HG02623 (cell line): ENCODE measurements around the gene DHRS7B.
"Not testable (repeated sequence)": the region's sequence is repeated elsewhere in the genome, so short reads cannot be mapped to it uniquely, and the experiment has no call there.

ENCODE experiments used
- ATAC-seq: cut with Tn5 transposase; IDR thresholded peaks from one replicate; pipeline ENCODE4 v1.9.1; 2021; ENCODE audit warnings: moderate library complexity; ENCODE audit not compliant: unreplicated experiment

Gene DHRS7B

GRCh38 chr17:21204935-21205334 is 78.2 kb downstream of the DHRS7B start:
- ATAC-seq, result no peak

DNA sequence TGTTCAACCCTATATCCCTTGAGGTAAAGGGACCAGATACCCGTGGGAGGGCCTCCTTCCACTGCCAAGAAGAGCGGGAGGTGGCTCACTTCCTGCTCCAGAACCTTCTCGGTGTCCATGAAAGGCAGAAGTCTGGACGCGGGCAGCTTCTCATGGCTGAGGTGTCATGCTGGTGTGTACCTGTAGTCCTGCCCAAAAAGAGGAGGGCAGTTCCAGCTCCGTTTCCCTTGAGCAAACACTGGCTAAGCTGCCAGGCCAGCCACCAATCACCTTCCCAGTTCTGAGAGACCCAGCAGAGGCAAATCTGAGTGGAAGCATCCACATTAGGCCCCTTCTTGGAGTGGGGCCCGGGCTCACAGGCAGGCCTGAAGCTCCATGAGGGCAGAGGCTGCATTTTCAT is 81.6 kb downstream of the DHRS7B start:
- no peak for ATAC-seq

DNA sequence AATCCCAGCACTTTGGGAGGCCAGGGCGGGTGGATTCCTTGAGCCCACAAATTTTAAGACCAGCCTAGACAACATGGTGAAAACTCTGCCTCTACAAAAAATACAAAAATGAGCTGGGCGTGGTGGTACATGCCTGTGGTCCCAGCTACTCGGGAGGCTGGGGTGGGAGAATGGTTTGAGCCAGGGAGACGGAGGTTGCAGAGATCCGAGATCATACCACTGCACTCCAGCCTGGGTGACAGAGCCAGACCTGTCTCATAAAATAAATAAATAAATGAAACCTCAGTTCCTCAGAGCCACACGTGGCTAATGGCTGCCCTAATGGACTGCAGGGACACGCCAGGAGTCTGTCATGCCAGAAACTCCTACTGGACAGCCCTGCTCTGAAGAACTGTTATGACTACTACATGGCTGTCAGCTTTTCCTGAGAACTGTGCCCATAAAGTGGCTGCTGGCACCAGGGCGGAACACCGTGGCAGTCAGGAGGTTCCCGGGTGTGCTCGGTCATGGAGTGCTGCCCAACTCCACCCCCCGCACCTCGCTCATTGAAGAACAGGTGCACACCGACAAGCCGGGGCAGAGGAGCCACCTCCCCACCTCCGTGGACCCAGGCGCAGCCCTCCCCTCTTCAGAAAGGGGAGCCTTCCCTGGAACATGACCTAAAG is 82.9 kb downstream of the DHRS7B start:
- ATAC-seq, result no peak

DNA sequence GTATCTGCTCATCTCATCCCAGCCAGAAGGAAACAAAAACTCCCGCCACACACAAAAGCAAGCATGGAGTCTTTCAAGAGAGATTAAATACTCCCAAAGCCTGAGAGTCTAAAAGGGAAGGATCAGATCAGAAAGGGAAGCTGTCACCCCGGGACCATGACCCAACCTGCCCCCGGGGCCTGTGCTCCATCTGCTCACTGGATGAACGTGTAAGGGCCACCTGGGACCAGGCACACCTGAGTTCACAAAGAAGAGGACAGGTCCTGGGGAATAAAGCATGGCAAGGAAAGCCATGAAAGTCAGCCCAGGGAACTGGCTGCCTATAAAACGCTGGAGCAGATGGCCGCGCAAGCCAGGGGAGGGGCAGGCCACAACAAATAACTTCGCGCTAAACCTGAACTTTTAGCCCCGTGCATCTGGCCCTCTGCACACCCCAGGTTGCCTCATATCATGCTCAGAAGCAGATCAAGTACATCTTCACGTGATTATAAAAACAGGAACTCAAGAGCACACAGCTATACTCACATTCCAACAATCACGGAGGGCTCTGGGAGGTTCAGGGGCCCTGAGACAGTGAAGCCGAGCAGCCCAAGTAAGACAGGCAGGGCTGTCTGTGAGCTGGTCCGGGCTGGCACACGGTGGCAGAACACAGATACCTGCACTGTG is 83.8 kb downstream of the DHRS7B start:
- no peak for ATAC-seq

DNA sequence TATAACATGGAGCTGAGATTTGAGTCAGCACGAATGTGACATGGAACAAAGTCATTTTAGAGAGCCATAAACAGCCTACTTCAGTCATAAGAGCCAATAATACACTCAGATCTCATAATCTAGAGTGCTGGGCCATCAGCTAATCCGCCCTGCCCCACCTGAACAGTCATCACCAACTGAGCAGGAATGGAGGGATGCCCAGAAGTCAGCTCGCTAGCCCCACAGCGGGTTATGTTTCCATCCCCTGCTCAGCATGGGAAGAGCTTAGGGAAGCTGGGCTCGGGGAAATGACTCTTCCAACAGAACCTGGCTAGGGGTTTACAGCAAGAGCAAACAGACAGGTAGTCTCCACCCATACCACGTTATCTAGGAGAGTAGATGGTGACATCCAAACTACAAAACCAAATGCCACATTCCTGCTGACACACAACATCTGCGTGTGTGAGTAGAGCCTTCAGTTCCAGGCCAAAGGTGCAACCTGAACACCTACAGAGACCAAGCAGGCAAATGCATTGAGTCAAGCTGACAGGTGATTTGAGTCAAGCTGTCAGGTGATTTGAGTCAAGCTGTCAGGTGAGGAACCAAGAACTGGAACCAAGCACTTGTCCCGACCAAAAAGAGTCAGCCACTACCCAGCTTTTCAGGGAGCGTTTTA is 85.2 kb downstream of the DHRS7B start:
- no peak for ATAC-seq

DNA sequence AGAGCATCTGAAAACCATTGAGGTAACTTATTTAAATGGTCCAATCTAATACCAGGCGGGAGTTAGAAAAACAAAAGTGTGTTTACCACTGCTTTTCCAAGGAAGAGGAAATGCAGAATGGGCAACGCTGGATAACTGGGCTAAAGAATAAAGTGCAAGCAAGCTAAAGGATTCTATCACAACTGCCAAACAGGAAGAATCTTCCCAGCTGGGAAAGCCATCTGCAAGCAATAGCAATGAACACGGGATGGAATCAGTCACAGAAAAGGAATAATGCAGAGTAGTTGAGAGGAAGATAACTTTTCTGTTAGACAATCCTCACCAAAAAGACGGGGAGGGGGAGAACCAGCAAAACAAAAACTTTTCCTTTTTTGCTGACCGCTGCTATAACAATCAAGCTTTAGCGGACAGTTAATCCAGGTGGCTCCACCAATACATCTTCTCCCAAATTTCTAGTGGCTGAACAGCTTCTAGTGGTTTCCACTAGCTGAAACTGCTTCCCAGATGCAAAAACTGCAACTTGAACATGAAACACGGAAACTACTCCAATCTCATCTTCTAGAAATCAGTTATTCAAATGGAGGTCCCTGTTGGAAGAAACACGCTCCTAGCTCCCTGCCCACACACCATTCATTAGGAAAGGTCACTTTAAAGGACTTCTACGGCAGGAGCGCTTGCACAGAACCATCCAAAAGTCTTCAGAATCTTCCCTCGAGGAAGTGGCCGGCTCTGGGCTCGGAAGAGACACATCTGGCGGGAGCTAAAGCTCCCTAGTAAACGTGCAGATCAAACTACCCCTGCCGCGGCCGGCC is 86.3 kb downstream of the DHRS7B start:
- ATAC-seq, result no peak

DNA sequence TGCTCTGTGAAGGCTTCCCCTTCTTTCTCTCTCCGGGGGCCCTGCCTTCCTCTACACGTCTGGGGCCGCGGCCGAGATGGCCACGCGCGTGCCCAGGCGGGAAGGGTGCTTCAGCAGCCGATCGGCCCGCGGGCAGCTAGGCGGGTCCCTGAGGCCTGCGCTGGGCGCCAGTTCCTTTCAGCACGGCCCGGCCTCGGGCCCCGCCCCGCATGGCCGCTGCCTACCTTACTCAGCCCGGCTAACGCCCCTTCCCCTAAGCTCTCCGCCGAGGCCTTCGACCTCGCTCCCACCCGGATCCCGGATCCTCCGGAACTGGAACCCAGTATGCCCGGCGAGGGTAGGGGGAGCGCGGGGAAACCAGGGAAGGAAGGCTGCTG is 86.9 kb downstream of the DHRS7B start:
- peak; percentile 22 for ATAC-seq

DNA sequence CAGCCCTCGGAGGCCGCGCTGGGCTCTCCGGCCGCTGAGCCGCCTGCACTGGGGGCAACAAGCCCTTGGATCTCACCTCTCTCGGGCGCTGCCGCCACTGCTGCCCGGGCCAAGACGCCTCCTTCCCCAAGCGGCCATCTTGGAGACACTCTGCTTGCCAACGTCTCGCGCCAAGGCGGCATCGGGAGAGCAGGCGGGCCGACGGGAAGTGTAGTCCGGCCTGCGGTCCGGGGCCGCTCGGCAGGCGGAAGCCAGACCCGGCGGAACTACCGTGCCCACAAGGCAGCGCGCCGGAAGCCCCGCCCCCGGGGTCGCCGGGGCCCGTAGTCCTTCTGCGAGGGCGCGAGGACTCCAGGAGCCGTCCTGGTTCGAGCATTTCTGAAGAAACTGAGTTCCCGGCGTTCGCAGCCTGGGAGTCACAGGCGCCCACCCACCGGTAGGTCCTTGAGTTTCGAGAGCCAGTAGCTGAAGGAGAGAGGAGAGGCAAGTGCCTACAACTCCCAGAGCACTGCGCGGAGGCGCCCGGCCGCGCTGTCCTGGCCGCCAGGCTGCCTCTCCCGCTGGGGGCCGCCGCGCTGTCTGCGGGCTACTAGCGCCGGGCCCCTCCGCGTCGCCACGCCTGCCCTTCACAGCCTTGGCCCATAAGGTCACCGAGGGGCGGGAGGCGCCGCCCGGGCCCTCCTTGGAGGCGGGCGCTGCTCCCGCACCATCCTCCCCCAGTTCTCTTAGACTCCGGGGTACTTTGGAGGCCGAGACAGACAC is 87.4 kb downstream of the DHRS7B start, which contains the start of gene TMEM11:
Gene TMEM11 (minus strand): TSS at position 147 of the 762 bp plus-strand sequence. CDS start 9 bp downstream, at position 138.
- peak; percentile 84 for ATAC-seq

DNA sequence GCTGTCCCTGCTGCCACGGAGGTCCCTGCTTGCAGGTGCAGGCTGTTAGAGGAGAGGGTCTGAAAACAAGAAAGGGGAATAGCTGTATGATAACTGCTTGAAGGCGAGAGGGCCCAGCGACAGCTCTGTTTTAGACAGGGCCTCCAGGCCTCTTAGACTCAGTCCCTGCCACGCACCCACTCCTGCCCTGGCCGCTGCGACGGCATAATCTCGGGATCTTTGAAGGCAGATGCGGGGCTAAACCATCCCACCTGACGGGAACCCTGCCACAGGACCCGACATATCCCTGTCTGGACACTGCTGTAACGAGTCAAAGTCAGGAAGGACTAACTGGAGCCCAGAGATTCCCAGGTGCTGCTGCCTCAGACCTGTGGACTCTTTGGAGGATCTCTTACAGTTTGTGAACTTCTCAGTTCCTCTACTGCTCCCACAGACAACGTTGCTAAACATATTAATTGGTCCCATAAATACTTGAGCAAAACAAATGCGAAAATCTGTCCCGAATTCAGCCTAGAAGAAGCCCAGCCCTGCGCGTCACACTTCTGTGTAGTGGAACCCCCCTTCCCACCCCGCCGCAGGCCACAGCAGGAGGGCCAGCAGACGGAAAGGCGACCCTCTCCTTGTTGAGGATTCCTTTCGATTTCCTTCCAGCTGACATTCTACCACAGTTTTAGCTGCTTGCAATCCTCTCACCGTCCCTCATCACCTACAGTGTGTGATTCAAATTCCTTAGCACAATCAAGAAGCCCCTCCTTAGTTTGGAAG is 88.2 kb downstream of the DHRS7B start:
- no peak for ATAC-seq

- no peak for ATAC-seq
Observed at GRCh38 chr17:21215935-21216334, 89.2 kb downstream of the DHRS7B start.

GRCh38 chr17:21217346-21217745 is 90.6 kb downstream of the DHRS7B start:
- no peak for ATAC-seq

GRCh38 chr17:21218101-21218500 is 91.3 kb downstream of the DHRS7B start:
- no peak for ATAC-seq

DNA sequence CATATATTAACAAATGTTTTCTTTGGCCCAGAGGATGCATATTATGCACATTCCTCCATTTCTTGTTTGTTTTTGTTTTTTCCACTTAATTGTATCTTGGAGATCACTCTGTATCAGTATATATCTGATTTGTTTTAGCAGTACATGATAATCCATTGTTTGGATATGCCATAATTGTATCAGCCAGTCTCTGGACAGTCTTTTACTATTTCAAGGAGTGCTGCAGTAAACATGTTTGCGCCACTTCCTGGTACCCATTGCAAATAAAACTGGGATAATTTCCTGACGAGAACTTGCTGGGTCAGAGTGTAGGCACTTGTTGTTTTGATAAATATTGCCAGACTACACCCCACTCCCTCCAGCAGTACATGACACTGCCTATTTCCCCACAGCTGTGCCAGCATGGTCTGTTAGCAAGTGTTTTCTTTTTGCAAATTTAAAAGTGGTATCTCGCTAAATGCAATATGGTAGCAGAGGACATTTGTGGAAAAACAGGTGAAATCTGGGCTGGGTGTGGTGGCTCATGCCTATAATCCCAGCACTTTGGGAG is 92.1 kb downstream of the DHRS7B start:
- no peak for ATAC-seq

- no peak for ATAC-seq
Observed at GRCh38 chr17:21223086-21223485, 96.3 kb downstream of the DHRS7B start.

- ATAC-seq, result not testable (repeated sequence)
Observed at GRCh38 chr17:21227277-21227676, 100.5 kb downstream of the DHRS7B start.

- no peak for ATAC-seq
Observed at GRCh38 chr17:21228111-21228510, 101.3 kb downstream of the DHRS7B start.

DNA sequence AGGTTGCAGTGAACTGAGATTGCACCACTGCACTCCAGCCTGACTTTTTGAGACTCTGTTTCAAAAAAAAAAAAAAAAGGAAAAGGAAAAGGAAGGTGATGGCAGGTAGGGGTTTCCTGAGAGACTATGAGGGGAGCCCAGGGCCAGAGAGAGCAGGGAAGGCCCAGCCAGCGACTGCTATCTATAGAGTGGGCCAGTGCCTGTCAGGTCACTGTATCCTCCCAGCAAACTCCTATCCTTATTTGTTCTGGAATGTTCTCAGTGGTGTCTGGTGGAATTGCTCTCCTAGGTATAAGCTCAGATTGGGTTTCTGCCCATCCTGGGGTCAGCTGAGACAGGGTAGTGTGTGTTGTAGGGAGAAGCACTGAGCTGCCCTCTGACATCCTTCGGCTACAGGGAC is 102.1 kb downstream of the DHRS7B start:
- ATAC-seq, result no peak

DNA sequence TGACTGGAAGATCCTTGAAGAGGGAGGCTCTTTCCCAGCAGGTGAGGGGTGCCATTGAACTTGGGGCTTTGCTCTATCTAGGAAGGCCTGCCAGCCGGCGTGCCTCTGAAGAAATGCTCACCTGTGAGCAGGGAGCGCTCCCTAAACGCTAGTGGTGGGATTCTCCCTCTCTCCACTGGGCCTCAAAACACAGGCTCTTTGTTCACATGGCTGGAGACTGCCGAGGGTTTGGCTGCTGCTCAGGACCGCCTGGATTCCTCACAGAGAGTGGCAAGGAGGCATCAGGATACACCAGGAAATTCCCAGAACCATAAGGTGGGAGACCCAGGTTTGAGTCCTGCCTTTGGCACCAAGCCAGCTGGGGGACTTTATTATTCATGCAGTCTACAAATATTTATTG is 104.8 kb downstream of the DHRS7B start:
- no peak for ATAC-seq

DNA sequence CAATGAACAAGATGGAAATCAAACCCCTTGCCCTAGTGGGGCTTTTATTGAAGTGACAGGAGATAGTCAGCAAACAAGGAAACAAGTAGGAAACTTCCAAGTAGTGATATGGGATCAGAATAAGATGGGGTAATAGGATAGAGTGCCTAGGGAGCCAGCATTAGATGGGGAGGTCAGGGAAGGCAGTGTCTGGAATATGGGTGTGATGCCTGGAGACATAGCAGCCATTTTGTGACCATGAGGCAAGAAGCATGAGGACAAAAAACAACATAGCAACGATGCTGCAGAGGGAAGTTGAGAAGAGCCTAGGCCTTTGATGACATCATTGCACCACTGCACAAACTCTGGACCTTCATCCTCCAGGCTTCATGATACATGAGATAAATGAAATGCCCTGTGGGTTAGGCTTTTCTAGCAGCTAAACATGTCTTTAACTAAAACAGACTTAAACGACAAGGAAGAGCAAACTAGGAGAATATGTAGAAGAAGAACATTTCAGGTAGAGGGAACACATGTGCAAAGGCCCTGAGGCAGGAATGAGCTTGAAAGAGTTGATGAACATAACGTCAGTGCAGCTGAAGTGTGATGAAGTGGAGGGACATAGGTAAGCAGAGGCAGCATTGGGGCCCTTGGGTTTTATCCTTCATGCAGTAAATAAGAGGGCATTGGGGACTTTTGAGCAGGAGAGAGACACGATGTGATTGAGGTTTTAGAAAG is 105.4 kb downstream of the DHRS7B start:
- ATAC-seq, result no peak
